Dendritic cell treated with granulocyte-macrophage colony-stimulating factor and Interleukin-4, amounts not matched to agents 40 ng/mL and 50 ng/mL, for 4 days (primary cell): ENCODE results near the gene UBTD1.

Experiments
- H3K27ac Mint-ChIP-seq: one replicate; pipeline ENCODE4 v1.8.0; 2022; ENCODE audit warnings: mild to moderate bottlenecking, mixed read lengths
- H3K27me3 Mint-ChIP-seq: one replicate; pipeline ENCODE4 v1.8.0; 2022; ENCODE audit warnings: mild to moderate bottlenecking, mixed read lengths
- H3K36me3 Mint-ChIP-seq: one replicate; pipeline ENCODE4 v1.8.0; 2022; ENCODE audit warnings: low read depth, mixed read lengths
- H3K4me1 Mint-ChIP-seq: one replicate; pipeline ENCODE4 v1.8.0; 2022; ENCODE audit warnings: low read depth, mixed read lengths
- H3K4me3 Mint-ChIP-seq: one replicate; pipeline ENCODE4 v1.8.0; 2022; ENCODE audit warnings: mild to moderate bottlenecking, moderate library complexity, mixed read lengths
- H3K9me3 Mint-ChIP-seq: one replicate; pipeline ENCODE4 v1.8.0; 2022; ENCODE audit warnings: mixed read lengths
- intact Hi-C: fragments of 100-400 bp; cut with micrococcal nuclease; formaldehyde crosslinking; loops from one replicate; pipeline ENCODE4 v1.15.0; 2022

The UBTD1 gene

GRCh38 chr10:97494863-97495506 is 3.7 kb upstream of the UBTD1 start:
- H3K27me3 Mint-ChIP-seq = no peaks in the 10 kb centered on the region
- H3K36me3 Mint-ChIP-seq = peaks cover 35% of the 10 kb centered on the region
- H3K4me1 Mint-ChIP-seq = peaks cover 41% of the 10 kb centered on the region
- no peaks in the 10 kb centered on the region for H3K9me3 Mint-ChIP-seq
- no peak overlapping the region for H3K4me3 Mint-ChIP-seq
- intact Hi-C loops = loop anchor here (5.0 to 10.0 kb wide), 5 partner anchors 47 to 150 kb away; partner anchors contain the start of genes EXOSC1, PGAM1, PI4K2A and RRP12
- H3K27ac Mint-ChIP-seq = peak overlapping the region; percentile 73

- H3K36me3 Mint-ChIP-seq = peaks cover 28% of the 10 kb centered on the region
- peaks cover 3% of the 10 kb centered on the region for H3K27me3 Mint-ChIP-seq
- intact Hi-C loops = loop anchor here (5.0 to 10.0 kb wide), 5 partner anchors 45 to 147 kb away; partner anchors contain the start of genes EXOSC1, PGAM1, PI4K2A and RRP12
- peaks cover 55% of the 10 kb centered on the region for H3K4me1 Mint-ChIP-seq
- peak overlapping the region; percentile 98 for H3K4me3 Mint-ChIP-seq
- H3K27ac Mint-ChIP-seq = peak overlapping the region; percentile 99
- no peaks in the 10 kb centered on the region for H3K9me3 Mint-ChIP-seq
These were observed 1.1 kb upstream of the UBTD1 start for GRCh38 chr10:97497572-97498075.

DNA sequence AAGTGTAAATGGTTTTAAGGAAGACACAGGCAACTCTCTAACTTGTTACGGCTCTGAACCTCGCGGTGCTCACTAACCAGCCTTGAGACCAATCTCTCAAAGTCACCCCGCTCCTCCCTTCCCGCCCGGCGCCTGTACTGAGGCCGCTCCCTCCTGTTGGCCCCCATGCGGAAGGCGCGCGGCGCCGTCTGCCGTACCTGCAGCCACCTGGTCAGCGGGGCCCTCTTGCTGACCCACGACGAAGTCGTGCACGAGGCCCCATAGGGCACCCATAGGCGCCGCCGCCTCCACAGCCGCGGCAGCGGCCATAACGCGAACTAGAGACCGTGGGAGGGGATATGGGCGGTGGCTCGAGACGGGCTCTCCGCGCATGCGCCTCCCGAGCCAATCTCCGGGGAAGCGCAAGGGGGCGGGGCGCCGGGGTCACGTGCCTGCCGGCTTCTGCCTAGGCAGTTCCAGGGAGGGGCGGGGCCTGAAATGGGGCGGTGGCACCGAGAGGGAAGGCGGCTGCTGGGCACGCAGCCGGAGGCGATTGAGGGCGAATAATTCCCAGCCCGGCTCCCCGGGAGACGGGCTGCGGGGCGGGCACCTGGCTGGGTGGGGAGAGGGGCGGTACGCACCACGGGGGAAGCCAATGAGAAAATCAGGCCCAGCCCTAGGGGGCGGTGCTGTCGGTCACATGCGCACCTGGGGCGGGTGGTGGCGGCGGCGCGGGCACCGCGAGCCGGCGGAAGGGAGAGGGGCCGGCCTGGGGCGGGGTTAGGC is 466 bp upstream of the UBTD1 start, which contains the start of gene MMS19:
Gene MMS19 (minus strand): TSS at position 347 of the 765 bp plus-strand sequence. CDS start 38 bp downstream, at position 309.
- H3K9me3 Mint-ChIP-seq = no peaks in the 10 kb centered on the region
- intact Hi-C loops = loop anchor here (5.0 to 10.0 kb wide), 5 partner anchors 44 to 147 kb away; partner anchors contain the start of genes EXOSC1, PGAM1, PI4K2A and RRP12
- H3K4me3 Mint-ChIP-seq = peak within 1 kb of the TSS; percentile 98
- peaks cover 3% of the 10 kb centered on the region for H3K27me3 Mint-ChIP-seq
- H3K36me3 Mint-ChIP-seq = peaks cover 22% of the 10 kb centered on the region
- H3K27ac Mint-ChIP-seq = peak within 1 kb of the TSS; percentile 99
- peaks cover 55% of the 10 kb centered on the region for H3K4me1 Mint-ChIP-seq

- Mint-ChIP-seq H3K27ac (peak overlapping the region; percentile 99), H3K36me3 (peaks cover 15% of the 10 kb centered on the region), H3K4me3 (peak overlapping the region; percentile 98), H3K27me3 (peaks cover 3% of the 10 kb centered on the region), H3K4me1 (peaks cover 47% of the 10 kb centered on the region), H3K9me3 (no peaks in the 10 kb centered on the region)
- intact Hi-C loops = loop anchor here (5.0 to 10.0 kb wide), 6 partner anchors 43 to 145 kb away; partner anchors contain the start of genes EXOSC1, PGAM1, PI4K2A and RRP12
These were observed 1.0 kb downstream of the UBTD1 start for GRCh38 chr10:97499561-97500296.

DNA sequence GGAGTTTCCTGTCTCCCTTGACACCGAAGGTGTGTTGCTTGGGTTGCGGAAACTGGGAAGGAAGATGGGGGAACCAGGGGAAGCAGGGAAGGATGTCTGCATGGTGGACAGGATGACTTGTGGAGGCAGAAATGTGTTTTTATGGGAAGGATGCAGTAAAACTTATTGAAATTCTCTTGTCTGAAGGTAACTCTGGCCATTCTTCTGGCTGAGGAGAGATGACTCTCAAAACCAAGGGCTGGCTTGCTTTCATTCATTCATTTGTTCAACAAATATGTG is 1.5 kb downstream of the UBTD1 start:
- Mint-ChIP-seq H3K4me1 (peaks cover 42% of the 10 kb centered on the region), H3K27ac (peak overlapping the region; percentile 99), H3K27me3 (peaks cover 3% of the 10 kb centered on the region), H3K36me3 (peaks cover 15% of the 10 kb centered on the region), H3K9me3 (no peaks in the 10 kb centered on the region), H3K4me3 (peak overlapping the region; percentile 98)
- intact Hi-C loops = loop anchor here (10.0 kb wide), 1 partner anchor 125 kb away; no protein-coding TSS in a partner anchor

- H3K4me3 Mint-ChIP-seq = no peak overlapping the region
- peaks cover 3% of the 10 kb centered on the region for H3K27me3 Mint-ChIP-seq
- H3K9me3 Mint-ChIP-seq = no peaks in the 10 kb centered on the region
- H3K27ac Mint-ChIP-seq = no peak overlapping the region
- H3K4me1 Mint-ChIP-seq = peaks cover 28% of the 10 kb centered on the region
- peaks cover 5% of the 10 kb centered on the region for H3K36me3 Mint-ChIP-seq
- intact Hi-C loops = loop anchor here (10.0 kb wide), 1 partner anchor 122 kb away; no protein-coding TSS in a partner anchor
These were observed 4.2 kb downstream of the UBTD1 start for GRCh38 chr10:97502916-97503315.

DNA sequence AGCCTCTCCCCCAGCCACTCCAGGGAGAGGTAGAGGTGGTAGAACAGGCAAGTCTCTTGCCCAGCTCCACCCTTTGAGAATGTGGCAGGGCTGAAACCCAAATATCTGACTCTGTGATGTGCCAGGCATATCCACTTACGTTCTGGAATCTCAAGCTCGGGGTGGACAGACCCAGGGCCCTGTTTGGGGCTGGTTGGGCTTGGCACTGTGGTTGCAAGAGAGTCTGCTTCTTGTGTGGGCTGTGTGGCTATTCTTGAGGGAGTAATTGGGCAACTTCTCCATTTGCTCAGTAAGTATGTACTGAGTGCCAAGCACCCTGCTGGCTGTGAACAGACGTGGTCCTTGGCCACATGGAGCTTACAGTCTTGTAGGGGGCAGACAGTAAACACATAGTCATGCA is 4.7 kb downstream of the UBTD1 start:
- no peaks in the 10 kb centered on the region for H3K9me3 Mint-ChIP-seq
- H3K27ac Mint-ChIP-seq = no peak overlapping the region
- peaks cover under 1% of the 10 kb centered on the region for H3K36me3 Mint-ChIP-seq
- peaks cover 3% of the 10 kb centered on the region for H3K27me3 Mint-ChIP-seq
- no peak overlapping the region for H3K4me3 Mint-ChIP-seq
- H3K4me1 Mint-ChIP-seq = peaks cover 24% of the 10 kb centered on the region
- intact Hi-C loops = loop anchor here (10.0 kb wide), 1 partner anchor 121 kb away; no protein-coding TSS in a partner anchor

DNA sequence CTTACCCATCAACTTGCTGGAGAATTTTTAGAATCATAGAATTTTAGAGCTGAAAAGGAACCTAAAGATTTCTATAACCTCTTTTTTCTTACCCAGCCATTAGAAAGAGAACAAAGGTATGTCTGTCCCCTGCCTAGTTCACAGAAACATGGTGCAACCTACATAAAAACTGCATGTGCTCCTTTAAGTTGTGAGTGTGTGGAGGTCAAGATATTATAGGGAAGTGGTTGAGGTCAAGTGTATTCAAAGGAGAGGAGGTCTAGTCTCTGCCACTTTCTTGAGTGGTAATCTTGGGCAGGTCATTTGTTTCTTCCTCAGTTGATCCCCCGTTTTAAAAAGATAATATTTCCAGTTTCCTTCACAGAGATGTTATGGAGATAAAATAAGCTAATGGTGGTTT is 6.4 kb downstream of the UBTD1 start:
- H3K27ac Mint-ChIP-seq = no peak overlapping the region
- peaks cover 3% of the 10 kb centered on the region for H3K27me3 Mint-ChIP-seq
- no peaks in the 10 kb centered on the region for H3K36me3 Mint-ChIP-seq
- no peaks in the 10 kb centered on the region for H3K9me3 Mint-ChIP-seq
- H3K4me1 Mint-ChIP-seq = peaks cover 24% of the 10 kb centered on the region
- intact Hi-C loops = loop anchor here (10.0 kb wide), 1 partner anchor 120 kb away; no protein-coding TSS in a partner anchor
- no peak overlapping the region for H3K4me3 Mint-ChIP-seq

DNA sequence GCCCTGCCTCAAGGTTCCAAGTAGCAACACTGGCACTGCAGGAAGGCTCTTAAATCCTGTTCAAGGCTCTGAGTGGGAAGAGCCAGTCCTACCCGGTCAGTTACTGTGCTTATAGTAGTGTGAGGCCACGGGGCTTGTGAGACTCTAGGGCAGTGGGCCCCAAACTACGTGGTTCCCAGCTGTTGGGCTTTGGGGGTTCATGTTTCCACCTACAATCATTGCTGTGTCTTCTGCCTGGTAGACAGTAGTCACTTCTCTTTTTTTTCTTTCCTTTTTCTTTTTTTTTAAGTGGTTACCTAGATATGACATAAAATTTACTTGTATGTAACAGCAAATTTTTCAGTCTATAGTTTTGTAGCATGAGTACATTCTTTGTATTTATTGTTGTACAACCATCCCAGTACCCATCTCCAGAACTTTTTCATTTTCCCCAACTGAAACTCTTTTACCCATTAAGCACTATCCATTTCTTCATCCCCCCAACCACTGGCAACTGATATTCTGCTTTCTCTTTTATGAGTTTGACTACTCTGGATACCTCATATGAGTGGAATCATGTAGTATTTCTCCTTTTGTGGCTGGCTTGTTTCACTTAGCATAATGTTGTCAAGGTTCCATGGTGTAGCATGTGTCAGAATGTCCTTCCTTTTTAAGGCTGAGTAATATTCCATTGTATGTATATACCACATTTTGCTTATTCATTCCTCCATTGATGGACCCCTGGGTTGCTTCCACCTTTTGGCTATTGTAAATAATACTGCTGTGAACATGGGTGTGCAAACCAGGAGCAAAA is 7.7 kb downstream of the UBTD1 start:
- intact Hi-C loops = loop anchor here (10.0 kb wide), 1 partner anchor 118 kb away; no protein-coding TSS in a partner anchor
- Mint-ChIP-seq H3K27me3 (no peaks in the 10 kb centered on the region), H3K4me1 (peaks cover 12% of the 10 kb centered on the region), H3K9me3 (no peaks in the 10 kb centered on the region), H3K36me3 (no peaks in the 10 kb centered on the region), H3K27ac (peak overlapping the region; percentile 25), H3K4me3 (no peak overlapping the region)

DNA sequence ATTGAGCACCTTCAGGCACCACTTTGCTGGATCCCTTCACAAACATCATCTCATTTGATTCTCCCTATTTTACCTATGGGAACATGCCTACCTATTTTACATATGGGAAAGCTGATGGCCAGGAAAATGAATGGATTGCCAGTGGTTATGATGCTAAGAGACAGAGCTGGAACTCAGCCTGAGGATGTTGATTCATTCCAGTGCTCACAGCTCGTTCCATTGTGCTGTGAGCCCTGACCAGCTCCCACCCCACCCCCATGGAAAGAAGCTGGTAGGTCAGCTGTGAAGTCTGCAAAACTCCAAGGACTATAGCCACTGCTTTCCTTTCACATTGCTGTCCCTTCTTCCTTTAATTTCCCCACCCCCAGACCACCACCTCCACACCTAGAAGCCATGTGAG is 9.6 kb downstream of the UBTD1 start:
- H3K27ac Mint-ChIP-seq = no peak overlapping the region
- no peaks in the 10 kb centered on the region for H3K36me3 Mint-ChIP-seq
- H3K4me3 Mint-ChIP-seq = no peak overlapping the region
- intact Hi-C loops = loop anchor here (10.0 kb wide), 1 partner anchor 116 kb away; no protein-coding TSS in a partner anchor
- no peaks in the 10 kb centered on the region for H3K27me3 Mint-ChIP-seq
- no peaks in the 10 kb centered on the region for H3K9me3 Mint-ChIP-seq
- H3K4me1 Mint-ChIP-seq = peaks cover 9% of the 10 kb centered on the region

GRCh38 chr10:97509120-97509680 is 10.5 kb downstream of the UBTD1 start:
- Mint-ChIP-seq H3K36me3 (no peaks in the 10 kb centered on the region), H3K9me3 (no peaks in the 10 kb centered on the region), H3K4me3 (no peak overlapping the region), H3K27ac (peak overlapping the region; percentile 3), H3K4me1 (peaks cover 11% of the 10 kb centered on the region), H3K27me3 (no peaks in the 10 kb centered on the region)
- intact Hi-C loops = loop anchor here (10.0 kb wide), 1 partner anchor 116 kb away; no protein-coding TSS in a partner anchor

GRCh38 chr10:97510686-97511085 is 12.0 kb downstream of the UBTD1 start:
- intact Hi-C loops = no loop called here
- Mint-ChIP-seq H3K4me3 (no peak overlapping the region), H3K9me3 (no peaks in the 10 kb centered on the region), H3K4me1 (peaks cover 11% of the 10 kb centered on the region), H3K27ac (no peak overlapping the region), H3K36me3 (no peaks in the 10 kb centered on the region), H3K27me3 (no peaks in the 10 kb centered on the region)
